OCI-LY7 (cell line): ENCODE measurements around the gene ATP6AP1. TPM values are rescaled to one million over a fixed set of nuclear protein-coding genes. Genes with fewer than 3 reads are reported as not detected.

Experiments
- BruUV-seq: library from RNA; stranded (reverse); fragments of 400-500 nt; replicated peaks from 2 replicates; lab custom pipeline; 2021; lab: Mats Ljungman, UMichigan
- CTCF ChIA-PET: fragments of 300-600 bp; sonication (Branson Sonifier 250); formaldehyde crosslinking; loops from one replicate; lab custom pipeline; 2022; ENCODE audit warnings: antibody characterized with exemption; ENCODE audit not compliant: unreplicated experiment; lab: Charles Lee
- POLR2A ChIA-PET: fragments of 300-600 bp; sonication (Branson Sonifier 250); formaldehyde crosslinking; loops from one replicate; lab custom pipeline; 2022; ENCODE audit warnings: antibody characterized with exemption; lab: Charles Lee
- DNase-seq: peaks from one replicate; pipeline ENCODE4 v3.0.0-alpha.2; 2015; ENCODE audit warnings: low spot score
- H2AFZ ChIP-seq: fragments of 200-600 bp; sonication (generic), shearing (Covaris generic); 2 replicates; pipeline ENCODE4 v1.6.1; 2014; ENCODE audit warnings: mild to moderate bottlenecking, antibody characterized with exemption, low read length, moderate library complexity
- H3K27ac ChIP-seq: fragments of 200-600 bp; sonication (generic); 2 replicates; pipeline ENCODE4 v1.5.1; 2014; ENCODE audit warnings: mixed run types, low read depth, mild to moderate bottlenecking, moderate library complexity, low read length, inconsistent platforms; ENCODE audit not compliant: poor library complexity, severe bottlenecking
- H3K36me3 ChIP-seq: fragments of 200-600 bp; sonication (generic); 2 replicates; pipeline ENCODE4 v1.6.1; 2014; ENCODE audit warnings: mild to moderate bottlenecking, antibody characterized with exemption, low read length, moderate library complexity, mixed read lengths; ENCODE audit not compliant: insufficient read depth
- H3K4me1 ChIP-seq: fragments of 200-600 bp; sonication (generic); 2 replicates; pipeline ENCODE4 v1.5.1; 2014; ENCODE audit warnings: mild to moderate bottlenecking, low read length; ENCODE audit not compliant: insufficient read depth, poor library complexity, severe bottlenecking
- H3K4me2 ChIP-seq: fragments of 200-600 bp; sonication (generic); 2 replicates; pipeline ENCODE4 v1.6.1; 2014; ENCODE audit warnings: mild to moderate bottlenecking, low read length
- H3K4me3 ChIP-seq: fragments of 200-600 bp; sonication (generic); 2 replicates; pipeline ENCODE4 v1.5.1; 2014; ENCODE audit warnings: mild to moderate bottlenecking, low read depth, low read length; ENCODE audit not compliant: poor library complexity, severe bottlenecking
- H3K79me2 ChIP-seq: fragments of 200-600 bp; sonication (generic); 2 replicates; pipeline ENCODE4 v1.6.1; 2016; ENCODE audit warnings: low read depth, mild to moderate bottlenecking, low read length, moderate library complexity, mixed read lengths; ENCODE audit not compliant: insufficient read depth
- H3K9me2 ChIP-seq: fragments of 200-600 bp; sonication (generic); 2 replicates; pipeline ENCODE4 v1.6.1; 2016; ENCODE audit warnings: mild to moderate bottlenecking, low read length, mixed read lengths; ENCODE audit not compliant: insufficient read depth
- H3K9me3 ChIP-seq: fragments of 200-600 bp; sonication (generic); 2 replicates; pipeline ENCODE4 v1.6.1; 2014; ENCODE audit warnings: mild to moderate bottlenecking, mixed run types, low read length, mixed read lengths
- H4K20me1 ChIP-seq: fragments of 200-600 bp; sonication (generic); 2 replicates; pipeline ENCODE4 v1.6.1; 2014; ENCODE audit warnings: mild to moderate bottlenecking, antibody characterized with exemption, low read length, moderate library complexity, mixed read lengths; ENCODE audit not compliant: insufficient read depth
- CTCF ChIP-seq: fragments of 200-600 bp; sonication (generic); conservative IDR thresholded peaks from 2 replicates; pipeline ENCODE4 v1.5.1; 2014; ENCODE audit warnings: mild to moderate bottlenecking, antibody characterized with exemption, low read length, moderate library complexity, mixed read lengths
- EZH2phosphoT487 ChIP-seq: fragments of 200-600 bp; sonication (generic); IDR thresholded peaks from 2 replicates; pipeline ENCODE4 v1.6.1; 2018; ENCODE audit warnings: low read depth, borderline replicate concordance, mild to moderate bottlenecking, mixed run types, antibody characterized with exemption, low read length, moderate library complexity, mixed read lengths
- intact Hi-C: fragments of 100-400 bp; cut with micrococcal nuclease; formaldehyde crosslinking; loops from one replicate; pipeline ENCODE4 v1.10.0; 2022; ENCODE audit not compliant: unreplicated experiment
- total RNA-seq, 2 experiments: library from RNA; depleted of rRNA in 1 of 2; stranded (reverse); fragments of >200 nt in 1 of 2; shearing (Covaris generic) in 1 of 2; gene quantifications; 2 replicates each; pipeline ENCODE4 v1.2.3, GENCODE V29; 2014 to 2022

The ATP6AP1 gene
- total RNA-seq, 2 experiments from 2014 or later = 26.4 to 39.5 TPM

GRCh38 chrX:154458954-154459778 is 30.7 kb downstream of the ATP6AP1 start:
- peak; percentile 13 for DNase-seq
- POLR2A ChIA-PET = no interaction called here

GRCh38 chrX:154459832-154460231 is 31.4 kb downstream of the ATP6AP1 start:
- CTCF ChIA-PET = interaction anchor here (1.0 kb wide), 1 partner anchor 18 kb away, joined by 3 read pairs; no protein-coding TSS in a partner anchor
- Histone ChIP-seq H2AFZ (no peak overlapping the region), H3K4me3 (no peak overlapping the region), H3K36me3 (no peaks in the 10 kb centered on the region), H3K4me1 (peaks cover 9% of the 10 kb centered on the region), H3K4me2 (no peak overlapping the region), H3K9me2 (no peaks in the 10 kb centered on the region), H3K79me2 (no peaks in the 10 kb centered on the region), H3K27ac (no peak overlapping the region), H3K9me3 (no peaks in the 10 kb centered on the region), H4K20me1 (no peaks in the 10 kb centered on the region)
- POLR2A ChIA-PET = no interaction called here
- intact Hi-C loops = no loop called here
- no peak for DNase-seq
- TF ChIP-seq EZH2phosphoT487 (no peak), CTCF (no peak)
- BruUV-seq = no TSS peak

More at GRCh38 chrX:154458954-154459778, 30.7 kb downstream of the ATP6AP1 start:
- peak overlapping the region; percentile 61 for H3K4me3 ChIP-seq
- no peaks in the 10 kb centered on the region for H3K9me3 ChIP-seq
- H4K20me1 ChIP-seq = no peaks in the 10 kb centered on the region
- H3K36me3 ChIP-seq = no peaks in the 10 kb centered on the region
- intact Hi-C loops = no loop called here
- peak overlapping the region; percentile 64 for H3K4me2 ChIP-seq
- peaks cover 9% of the 10 kb centered on the region for H3K4me1 ChIP-seq
- CTCF ChIA-PET = interaction anchor here (1.0 kb wide), 1 partner anchor 19 kb away, joined by 3 read pairs; no protein-coding TSS in a partner anchor
- H2AFZ ChIP-seq = no peak overlapping the region
- TF ChIP-seq CTCF = no peak
- TF ChIP-seq EZH2phosphoT487 = no peak
- no peaks in the 10 kb centered on the region for H3K79me2 ChIP-seq
- H3K27ac ChIP-seq = no peak overlapping the region
- no peaks in the 10 kb centered on the region for H3K9me2 ChIP-seq
- no TSS peak for BruUV-seq

- POLR2A ChIA-PET = no interaction called here
Measured at GRCh38 chrX:154460326-154460725, 31.8 kb downstream of the ATP6AP1 start.

More at GRCh38 chrX:154460326-154460725, 31.8 kb downstream of the ATP6AP1 start:
- no peak overlapping the region for H3K27ac ChIP-seq
- H3K4me2 ChIP-seq = no peak overlapping the region
- no peak for TF ChIP-seq CTCF
- no peak for TF ChIP-seq EZH2phosphoT487
- no peak for DNase-seq
- no TSS peak for BruUV-seq
- intact Hi-C loops = no loop called here
- no peaks in the 10 kb centered on the region for H3K36me3 ChIP-seq
- H3K79me2 ChIP-seq = no peaks in the 10 kb centered on the region
- CTCF ChIA-PET = no interaction called here
- H3K9me2 ChIP-seq = no peaks in the 10 kb centered on the region
- H2AFZ ChIP-seq = no peak overlapping the region
- no peak overlapping the region for H3K4me3 ChIP-seq
- H3K4me1 ChIP-seq = peaks cover 9% of the 10 kb centered on the region
- no peaks in the 10 kb centered on the region for H3K9me3 ChIP-seq
- H4K20me1 ChIP-seq = no peaks in the 10 kb centered on the region
